DOHH2 (cell line): ENCODE data around the gene PAM.

Source experiments
- H3F3A ChIP-seq: fragments of 200-600 bp; sonication (generic), shearing (Covaris generic); 2 replicates; pipeline ENCODE4 v1.6.0; 2016; ENCODE audit warnings: antibody characterized with exemption, mild to moderate bottlenecking; ENCODE audit not compliant: control insufficient read depth, insufficient read depth
- H3K27ac ChIP-seq: fragments of 200-600 bp; sonication (generic); 2 replicates; pipeline ENCODE4 v1.5.1; 2014; ENCODE audit warnings: low read depth, mild to moderate bottlenecking, low read length, moderate library complexity
- H3K27me3 ChIP-seq: fragments of 200-600 bp; sonication (generic); 2 replicates; pipeline ENCODE4 v1.6.1; 2014; ENCODE audit warnings: mild to moderate bottlenecking, low read length, mixed read lengths; ENCODE audit not compliant: control insufficient read depth
- H3K36me3 ChIP-seq: fragments of 200-600 bp; sonication (generic); 2 replicates; pipeline ENCODE4 v1.6.1; 2014; ENCODE audit warnings: mild to moderate bottlenecking, low read length, moderate library complexity, mixed read lengths; ENCODE audit not compliant: control insufficient read depth
- H3K4me1 ChIP-seq: fragments of 200-600 bp; sonication (generic); 2 replicates; pipeline ENCODE4 v1.6.1; 2014; ENCODE audit warnings: mild to moderate bottlenecking, low read length, mixed read lengths; ENCODE audit not compliant: control insufficient read depth
- H3K4me2 ChIP-seq: fragments of 200-600 bp; sonication (generic); 2 replicates; pipeline ENCODE4 v1.6.0; 2014; ENCODE audit warnings: mild to moderate bottlenecking, low read length, moderate library complexity
- H3K4me3 ChIP-seq: fragments of 200-600 bp; sonication (generic); 2 replicates; pipeline ENCODE4 v1.5.1; 2014; ENCODE audit warnings: mild to moderate bottlenecking, low read length, mixed read lengths
- H3K79me2 ChIP-seq: fragments of 200-600 bp; sonication (generic); 2 replicates; pipeline ENCODE4 v1.6.1; 2014; ENCODE audit warnings: mild to moderate bottlenecking, low read length, mixed read lengths; ENCODE audit not compliant: control insufficient read depth
- H3K9me2 ChIP-seq: fragments of 200-600 bp; sonication (generic); replicated peaks from 2 replicates; pipeline ENCODE4 v1.6.1; 2014; ENCODE audit warnings: mild to moderate bottlenecking, low read length, mixed read lengths; ENCODE audit not compliant: control insufficient read depth
- H3K9me3 ChIP-seq: fragments of 200-600 bp; sonication (generic); 2 replicates; pipeline ENCODE4 v1.6.1; 2014; ENCODE audit warnings: antibody characterized with exemption, low read length, mixed read lengths; ENCODE audit not compliant: control insufficient read depth, insufficient read depth
- H4K20me1 ChIP-seq: fragments of 200-600 bp; sonication (generic); 2 replicates; pipeline ENCODE4 v1.6.0; 2014; ENCODE audit warnings: low read depth, mild to moderate bottlenecking, antibody characterized with exemption, low read length, moderate library complexity; ENCODE audit not compliant: control insufficient read depth, insufficient read depth
- CTCF ChIP-seq: fragments of 200-600 bp; sonication (generic); IDR thresholded peaks from one replicate; pipeline ENCODE4 v1.5.1; 2014; ENCODE audit warnings: antibody characterized with exemption, mild to moderate bottlenecking, low read depth, low read length; ENCODE audit not compliant: poor library complexity, severe bottlenecking
- EZH2phosphoT487 ChIP-seq: fragments of 200-600 bp; sonication (generic); IDR thresholded peaks from 2 replicates; pipeline ENCODE4 v1.6.1; 2017; ENCODE audit warnings: borderline replicate concordance, mild to moderate bottlenecking, antibody characterized with exemption, low read length, moderate library complexity, mixed read lengths

Gene PAM

DNA sequence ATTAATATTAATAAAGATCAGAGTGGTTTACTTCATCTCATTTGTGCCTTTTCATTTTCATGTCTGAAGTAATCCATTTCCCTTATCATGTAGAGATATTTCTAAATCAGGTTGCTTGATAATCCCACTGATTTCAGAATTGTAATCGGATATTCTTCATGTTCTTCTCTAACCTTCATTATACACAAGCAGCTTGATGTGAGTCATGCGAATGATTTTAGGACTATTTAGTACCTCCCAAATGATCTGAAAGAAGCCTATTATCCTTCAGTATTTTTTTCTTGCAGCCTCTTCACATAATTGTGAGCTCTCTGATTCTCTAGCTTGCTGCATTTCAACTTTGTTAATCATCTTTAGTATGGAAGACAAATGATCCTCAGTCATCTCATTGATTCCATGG is 182.8 kb downstream of the PAM start:
- Histone ChIP-seq H3K4me1 (no peaks in the 10 kb centered on the region), H3K79me2 (no peaks in the 10 kb centered on the region)
- no peak for TF ChIP-seq EZH2phosphoT487
- no peak for TF ChIP-seq CTCF

GRCh38 chr5:102941111-102941510 is 186.0 kb downstream of the PAM start:
- Histone ChIP-seq H3K79me2 (no peaks in the 10 kb centered on the region), H3K9me3 (no peaks in the 10 kb centered on the region), H4K20me1 (no peaks in the 10 kb centered on the region), H3F3A (no peaks in the 10 kb centered on the region), H3K36me3 (no peaks in the 10 kb centered on the region), H3K4me3 (no peak overlapping the region), H3K4me2 (no peak overlapping the region), H3K27me3 (no peaks in the 10 kb centered on the region), H3K9me2 (no peaks in the 10 kb centered on the region), H3K27ac (no peak overlapping the region), H3K4me1 (no peaks in the 10 kb centered on the region)
- TF ChIP-seq CTCF (no peak), EZH2phosphoT487 (no peak)

More for the DNA sequence above, 182.8 kb downstream of the PAM start:
- no peak overlapping the region for H3K27ac ChIP-seq
- no peak overlapping the region for H3K4me3 ChIP-seq
- no peaks in the 10 kb centered on the region for H4K20me1 ChIP-seq
- no peaks in the 10 kb centered on the region for H3K27me3 ChIP-seq
- H3K36me3 ChIP-seq: no peaks in the 10 kb centered on the region
- no peaks in the 10 kb centered on the region for H3F3A ChIP-seq
- H3K9me3 ChIP-seq: no peaks in the 10 kb centered on the region
- H3K9me2 ChIP-seq: no peaks in the 10 kb centered on the region
- H3K4me2 ChIP-seq: no peak overlapping the region

DNA sequence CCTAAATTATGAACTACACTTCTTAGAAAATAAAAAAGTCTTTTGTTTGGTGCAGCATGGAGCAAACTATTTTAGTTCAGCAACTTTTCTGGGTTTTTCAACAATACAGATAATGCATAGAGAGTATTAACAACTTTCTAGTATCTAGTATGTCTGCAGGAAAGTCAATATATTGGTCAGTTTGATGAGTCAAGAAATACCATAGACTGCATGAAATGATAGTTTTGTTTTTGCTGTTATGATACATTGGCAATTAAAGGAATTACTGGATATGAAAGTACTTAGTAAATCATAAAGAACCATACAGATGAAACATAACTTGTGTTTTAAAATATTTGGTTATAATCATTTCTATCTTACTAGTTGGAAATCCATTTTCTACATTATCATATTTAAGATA is 191.3 kb downstream of the PAM start:
- no peak for TF ChIP-seq CTCF
- no peak for TF ChIP-seq EZH2phosphoT487
- Histone ChIP-seq H3K9me2 (no peaks in the 10 kb centered on the region), H3K4me3 (no peak overlapping the region)

DNA sequence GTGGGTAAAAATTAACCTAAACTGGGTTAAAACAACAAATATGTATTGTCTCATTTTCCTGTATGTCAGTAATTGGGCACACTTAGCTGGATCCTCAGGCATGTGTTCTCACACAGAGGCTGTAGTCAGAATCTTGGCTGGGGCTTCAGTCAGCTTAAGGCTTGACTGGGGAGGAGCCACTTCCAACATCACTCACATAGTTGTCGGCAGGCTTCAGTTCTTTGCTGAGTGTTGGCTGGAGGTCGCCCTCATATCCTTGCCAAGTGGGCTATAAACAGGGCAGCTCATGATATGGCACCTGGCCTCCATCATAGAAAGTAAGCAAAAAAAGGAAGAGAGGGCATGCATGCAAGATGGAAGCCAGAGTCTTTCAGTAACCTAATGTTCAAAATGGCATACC is 191.9 kb downstream of the PAM start:
- Histone ChIP-seq H3K27ac (no peak overlapping the region), H3K27me3 (no peaks in the 10 kb centered on the region), H3F3A (no peaks in the 10 kb centered on the region), H3K36me3 (no peaks in the 10 kb centered on the region), H3K9me3 (no peaks in the 10 kb centered on the region), H3K9me2 (no peaks in the 10 kb centered on the region), H3K4me1 (no peaks in the 10 kb centered on the region), H3K4me2 (no peak overlapping the region), H3K4me3 (no peak overlapping the region), H3K79me2 (no peaks in the 10 kb centered on the region), H4K20me1 (no peaks in the 10 kb centered on the region)
- TF ChIP-seq CTCF (no peak), EZH2phosphoT487 (no peak)

More for the DNA sequence above, 191.3 kb downstream of the PAM start:
- H3K79me2 ChIP-seq: no peaks in the 10 kb centered on the region
- no peak overlapping the region for H3K27ac ChIP-seq
- H3K27me3 ChIP-seq: no peaks in the 10 kb centered on the region
- H3K36me3 ChIP-seq: no peaks in the 10 kb centered on the region
- no peak overlapping the region for H3K4me2 ChIP-seq
- no peaks in the 10 kb centered on the region for H3K9me3 ChIP-seq
- H3K4me1 ChIP-seq: no peaks in the 10 kb centered on the region
- H4K20me1 ChIP-seq: no peaks in the 10 kb centered on the region
- H3F3A ChIP-seq: no peaks in the 10 kb centered on the region
